HG02763 (cell line): ENCODE results near the gene DUXA.
A peak's percentile ranks its signal among the peaks of the same experiment; 100 is the strongest.
"Not testable (repeated sequence)": the region's sequence is repeated elsewhere in the genome, so short reads cannot be mapped to it uniquely, and the experiment has no call there.

ENCODE experiments used
- ATAC-seq: cut with Tn5 transposase; IDR thresholded peaks from one replicate; pipeline ENCODE4 v1.9.1; 2021; ENCODE audit warnings: mild to moderate bottlenecking, moderate library complexity; ENCODE audit not compliant: unreplicated experiment

Gene DUXA

DNA sequence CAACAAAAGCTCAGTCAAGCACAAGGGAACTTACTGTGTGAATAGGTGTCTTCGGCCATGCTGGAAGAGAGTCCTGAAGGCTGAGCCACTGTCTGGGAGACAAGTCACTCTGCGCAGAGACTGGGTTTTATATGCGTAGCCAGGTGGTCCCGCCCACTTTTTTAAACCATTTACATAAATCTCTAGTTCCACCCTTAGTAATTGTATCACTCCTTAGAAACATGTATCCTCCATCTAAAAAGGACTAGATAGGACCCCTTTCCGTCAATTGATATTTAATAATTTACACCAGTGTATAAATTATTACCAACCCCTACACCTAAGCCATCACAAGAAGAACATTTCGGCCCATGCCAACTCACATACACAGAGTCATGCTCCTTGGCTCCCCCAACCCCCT lies at the start of gene DUXA:
Gene DUXA (minus strand): TSS at position 101 of the 400 bp plus-strand sequence. CDS start 42 bp downstream, at position 59.
- no peak for ATAC-seq

DNA sequence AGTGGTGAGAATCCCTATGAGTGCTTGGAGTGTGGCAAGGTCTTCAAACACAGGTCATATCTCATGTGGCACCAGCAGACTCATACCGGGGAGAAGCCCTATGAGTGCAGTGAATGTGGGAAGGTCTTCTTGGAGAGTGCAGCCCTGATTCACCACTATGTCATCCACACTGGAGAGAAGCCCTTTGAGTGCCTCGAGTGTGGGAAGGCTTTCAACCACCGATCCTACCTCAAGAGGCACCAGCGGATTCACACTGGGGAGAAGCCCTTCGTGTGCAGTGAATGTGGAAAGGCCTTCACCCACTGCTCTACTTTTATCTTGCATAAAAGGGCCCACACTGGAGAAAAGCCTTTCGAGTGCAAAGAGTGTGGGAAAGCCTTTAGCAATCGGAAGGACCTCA lies 44.8 kb upstream of the DUXA start:
- ATAC-seq = no peak

DNA sequence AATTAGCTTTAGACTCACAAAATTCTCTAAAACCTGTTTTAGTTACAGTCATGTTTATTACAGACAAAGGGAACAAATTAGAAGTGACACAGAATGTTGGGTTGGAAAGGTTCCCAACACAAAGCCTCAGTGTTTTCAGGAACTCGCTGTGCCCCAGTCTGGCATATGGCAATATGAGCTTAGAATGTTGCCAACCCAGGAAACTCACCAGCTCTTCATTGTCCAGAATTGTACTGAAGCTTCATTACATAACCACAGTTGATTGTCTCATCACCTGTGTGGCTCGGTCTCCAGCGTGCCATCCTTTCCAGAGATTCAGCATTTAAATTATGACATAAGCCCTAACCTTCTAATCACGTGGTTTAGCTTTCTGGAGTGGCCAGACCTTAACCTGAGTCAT lies 43.1 kb upstream of the DUXA start:
- no peak for ATAC-seq

DNA sequence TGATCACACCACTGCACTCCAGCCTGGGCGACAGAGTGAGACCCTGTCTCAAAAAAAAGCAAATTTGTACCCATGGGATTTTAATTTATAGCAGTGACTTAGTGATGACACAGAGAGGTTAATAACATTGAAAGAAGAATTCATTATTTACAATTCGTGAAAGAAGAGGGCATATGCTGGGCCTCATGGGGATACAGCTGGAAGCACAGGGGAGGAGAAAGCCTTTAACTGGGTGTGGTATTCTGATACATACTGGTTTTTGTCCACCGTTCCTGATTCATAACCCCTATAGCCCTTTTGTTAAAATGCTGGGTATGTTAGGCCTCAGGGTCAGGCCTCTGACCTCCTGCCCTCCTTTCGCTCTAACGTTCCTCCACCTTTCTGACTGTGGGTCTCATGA lies 34.9 kb upstream of the DUXA start:
- no peak for ATAC-seq

GRCh38 chr19:57197874-57198273 lies 30.6 kb upstream of the DUXA start:
- ATAC-seq = not testable (repeated sequence)

DNA sequence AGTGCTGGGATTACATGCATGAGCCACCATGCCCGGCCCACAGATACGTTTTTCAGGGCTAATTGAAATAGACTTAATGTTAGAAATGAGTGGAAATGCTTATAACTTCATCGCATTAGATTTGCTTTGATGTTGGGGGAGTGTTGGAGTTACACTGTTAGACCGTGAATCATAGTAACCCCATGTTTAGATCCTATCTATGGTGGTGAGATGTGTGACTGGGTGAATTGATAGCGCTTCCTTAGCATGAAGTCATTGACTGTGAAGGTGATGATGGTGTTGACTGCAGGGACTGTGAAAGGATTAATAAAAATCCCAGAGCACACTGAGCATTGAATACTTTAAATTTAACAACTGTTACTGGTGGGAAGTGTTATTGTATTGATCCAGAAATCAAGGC lies 25.7 kb upstream of the DUXA start:
- ATAC-seq = no peak

- no peak for ATAC-seq
Measured at GRCh38 chr19:57192077-57192420, 24.8 kb upstream of the DUXA start.

DNA sequence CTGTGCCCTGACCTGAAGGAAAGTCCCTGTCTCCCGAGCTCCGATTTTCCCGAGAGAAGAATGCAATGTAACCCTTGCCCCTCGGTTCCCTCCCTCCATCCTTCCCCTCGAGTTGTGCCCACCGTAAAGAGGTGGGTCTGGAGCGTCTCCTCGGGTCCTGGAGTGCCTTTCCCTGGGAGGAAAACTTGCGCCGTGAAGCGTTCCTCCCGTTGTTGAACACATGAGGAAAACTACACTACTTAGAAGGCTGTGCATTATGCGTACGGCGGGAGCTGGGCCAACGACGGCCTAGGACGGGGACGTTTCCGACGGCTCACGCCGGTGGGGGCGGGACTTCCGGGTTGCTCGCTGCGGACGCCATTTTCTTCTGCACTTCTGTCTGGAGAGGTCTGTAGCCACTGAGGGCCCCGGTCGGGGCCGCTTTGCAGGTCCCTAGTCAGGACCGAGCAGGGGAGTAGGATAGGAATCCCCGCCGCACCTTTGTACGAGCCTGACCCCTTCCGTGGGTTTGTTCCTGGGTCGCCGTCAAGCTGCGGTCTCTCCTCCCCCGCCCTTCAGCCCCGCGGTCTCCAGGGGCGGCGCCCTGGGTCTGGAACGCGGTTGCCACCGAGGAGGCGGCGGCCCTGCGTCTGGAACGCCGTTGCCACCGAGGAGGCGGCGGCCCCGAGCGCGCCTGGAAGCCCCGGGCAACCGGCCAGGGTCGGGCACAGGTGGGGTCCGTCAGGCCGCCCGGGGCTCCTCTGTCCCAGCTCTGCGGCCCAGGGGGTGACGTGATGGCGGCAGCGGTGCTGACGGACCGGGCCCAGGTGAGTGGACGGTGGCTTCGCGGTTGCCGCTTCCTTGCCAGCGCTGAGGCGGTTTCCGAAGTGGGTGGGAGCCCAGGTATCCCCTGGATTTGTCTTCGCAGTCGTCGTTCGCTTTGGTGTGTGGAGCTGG lies 24.1 kb upstream of the DUXA start, which contains the start of gene ZNF264:
Gene ZNF264 (plus strand): TSS at position 360 of the 936 bp plus-strand sequence. CDS start 414 bp downstream, at position 774.
- ATAC-seq = peak; percentile 91

DNA sequence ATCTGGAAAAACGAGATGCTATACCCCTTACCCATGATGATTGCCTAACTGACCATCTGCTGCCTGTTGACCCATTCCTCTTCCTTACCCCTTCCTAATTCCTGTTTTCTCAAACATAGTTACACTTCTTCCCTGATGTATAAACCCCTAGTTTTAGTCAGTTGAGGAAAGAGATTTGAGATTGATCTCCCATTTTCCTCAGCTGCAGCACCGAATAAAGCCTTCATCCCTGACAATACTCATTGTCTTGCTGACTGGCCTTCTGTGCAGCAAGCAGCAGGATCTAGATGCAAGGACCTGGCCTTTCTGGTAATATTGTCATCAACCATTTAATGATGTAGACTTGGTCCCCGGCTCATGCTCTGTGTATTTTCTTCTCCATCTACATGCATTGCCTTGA lies 23.0 kb upstream of the DUXA start:
- no peak for ATAC-seq

DNA sequence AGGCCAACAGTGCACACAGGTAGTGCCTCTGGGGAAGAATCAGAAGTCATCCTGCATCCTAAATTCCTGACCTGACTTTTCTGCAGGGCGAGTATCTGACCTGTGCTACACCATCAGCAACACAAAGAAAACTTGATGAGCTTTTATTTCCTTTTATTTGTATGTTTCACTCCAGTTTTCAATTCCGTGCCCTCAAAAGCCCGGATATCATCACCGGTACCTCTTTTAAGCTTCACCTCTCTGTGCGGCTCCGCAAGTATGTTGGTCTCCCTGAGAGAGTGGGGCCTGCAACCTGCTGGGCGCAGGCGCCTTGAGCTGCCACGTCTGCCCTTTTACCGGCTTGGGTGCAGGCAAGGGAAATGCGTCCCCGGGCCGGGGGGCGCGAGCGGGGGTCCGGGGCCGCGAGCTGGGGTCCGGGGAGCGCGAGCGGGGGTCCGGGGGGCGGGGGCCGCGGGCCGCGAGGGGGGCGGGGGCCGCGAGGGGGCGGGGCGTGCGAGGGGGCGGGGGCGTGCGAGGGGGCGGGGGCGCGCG lies 4.3 kb upstream of the DUXA start:
- ATAC-seq = no peak

DNA sequence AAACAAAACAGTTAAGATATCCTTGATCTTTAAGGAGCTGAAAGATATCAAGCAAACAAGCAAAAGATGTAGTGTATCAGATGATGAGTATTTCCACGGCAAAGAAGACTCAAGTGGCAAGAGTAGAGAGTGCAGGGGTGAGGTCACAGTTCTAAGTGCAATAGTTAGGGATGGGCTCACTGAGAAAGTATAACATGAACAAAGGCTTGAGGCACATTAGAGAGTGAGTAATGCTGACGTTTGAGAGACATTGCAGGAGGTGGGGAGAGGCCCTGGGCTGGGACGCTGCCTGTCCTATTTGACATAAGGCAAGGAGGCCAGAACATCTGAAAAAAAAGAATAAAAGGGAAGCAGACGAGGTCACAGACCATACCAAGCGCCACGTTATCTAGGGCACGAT lies 1.4 kb downstream of the DUXA start:
- ATAC-seq = no peak

GRCh38 chr19:57161985-57162539 lies 5.2 kb downstream of the DUXA start:
- no peak for ATAC-seq

- ATAC-seq = no peak
Measured at GRCh38 chr19:57152921-57153320, 14.4 kb downstream of the DUXA start.

GRCh38 chr19:57141699-57142098 lies 25.6 kb downstream of the DUXA start:
- no peak for ATAC-seq

GRCh38 chr19:57135797-57136196 lies 31.5 kb downstream of the DUXA start:
- no peak for ATAC-seq

- ATAC-seq = not testable (repeated sequence)
Measured at GRCh38 chr19:57127403-57127802, 39.9 kb downstream of the DUXA start.

DNA sequence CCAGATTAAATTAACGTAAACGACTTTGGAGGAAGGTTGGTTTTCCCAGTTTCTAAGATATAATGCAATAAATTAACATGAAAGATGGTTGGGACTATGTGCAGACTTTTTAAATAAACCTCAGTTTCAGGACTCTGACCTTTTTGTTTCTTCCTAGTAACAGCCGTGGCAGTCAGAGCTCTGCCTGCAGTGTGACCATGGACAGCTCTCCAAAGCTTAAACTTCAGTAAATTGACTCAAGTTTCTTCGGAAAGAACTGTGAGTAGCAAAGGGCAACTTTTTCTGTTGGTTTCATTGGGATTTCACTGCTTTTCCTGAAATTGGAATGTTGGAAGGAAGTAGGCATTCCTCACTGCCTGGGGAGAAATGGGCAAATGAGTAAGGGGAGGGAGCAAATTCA lies 43.4 kb downstream of the DUXA start:
- no peak for ATAC-seq

- ATAC-seq = no peak
Measured at GRCh38 chr19:57118848-57119247, 48.4 kb downstream of the DUXA start.

DNA sequence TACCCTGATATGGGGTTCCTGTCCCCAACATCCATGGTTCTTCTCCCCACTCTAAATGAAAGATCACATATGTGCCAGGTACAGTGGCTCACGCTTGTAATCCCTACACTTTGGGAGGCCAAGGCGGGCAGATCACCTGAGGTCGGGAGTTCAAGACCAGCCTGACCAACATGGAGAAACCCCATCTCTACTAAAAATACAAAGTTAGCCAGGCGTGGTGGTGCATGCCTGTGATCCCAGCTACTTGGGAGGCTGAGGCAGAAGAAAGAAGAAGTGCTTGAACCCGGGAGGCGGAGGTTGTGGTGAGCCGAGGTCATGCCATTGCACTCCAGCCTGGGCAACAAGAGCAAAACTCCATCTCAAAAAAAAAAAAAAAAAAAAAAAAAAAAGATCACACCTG lies 53.8 kb downstream of the DUXA start:
- not testable (repeated sequence) for ATAC-seq

DNA sequence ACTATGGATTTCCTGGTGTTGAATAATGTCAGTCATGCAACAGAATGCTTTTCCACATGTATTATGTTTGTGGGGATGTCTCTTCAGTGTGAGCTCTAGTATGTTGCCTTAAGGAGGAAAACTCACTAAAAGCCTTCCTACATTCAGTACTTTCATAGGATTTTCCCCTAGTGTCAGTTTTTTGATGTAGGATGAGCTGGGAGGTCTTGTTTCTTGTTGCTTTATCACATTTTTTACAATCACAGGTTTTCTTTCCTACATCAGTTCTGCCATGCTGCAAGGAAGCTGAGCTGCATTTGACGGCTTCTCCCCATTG lies 56.0 kb downstream of the DUXA start:
- no peak for ATAC-seq

DNA sequence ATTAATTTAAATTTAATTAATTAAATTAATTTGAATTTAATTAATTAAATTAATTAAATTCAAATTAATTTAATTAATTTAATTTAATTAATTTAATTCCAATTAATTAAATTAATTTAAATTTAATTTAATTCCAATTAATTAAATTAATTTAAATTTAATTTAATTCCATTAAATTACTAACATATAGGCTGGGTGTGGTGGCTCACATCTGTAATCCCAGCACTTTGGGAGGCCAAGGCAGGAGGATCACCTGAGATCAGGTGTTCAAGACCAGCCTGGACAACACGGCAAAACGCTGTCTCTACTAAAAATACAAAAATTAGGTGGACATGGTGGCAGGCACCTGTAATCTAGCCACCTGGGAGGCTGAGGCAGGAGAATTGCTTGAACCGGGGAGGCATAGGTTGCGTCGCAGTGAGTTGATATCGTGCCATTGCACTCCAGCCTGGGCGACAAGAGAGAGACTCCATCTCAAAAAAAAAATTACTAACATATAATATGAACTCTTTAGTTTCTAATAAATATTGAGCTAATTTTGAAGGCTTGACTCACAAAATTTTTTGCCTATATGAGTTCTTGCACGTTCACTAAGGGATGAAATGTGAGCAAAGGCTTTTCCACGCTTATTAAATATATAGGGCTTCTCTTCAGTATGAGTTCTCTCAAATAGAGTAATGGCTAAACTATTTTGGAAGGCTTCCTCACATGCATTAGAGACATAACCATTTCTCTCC lies 56.5 kb downstream of the DUXA start:
- no peak for ATAC-seq
